WTC11 (cell line): ENCODE results near the gene CERCAM. TPM values are rescaled to one million over a fixed set of nuclear protein-coding genes. Genes with fewer than 3 reads are reported as not detected.

Experiments
- ATAC-seq: fragments of 200-7000 bp; cut with Tn5 transposase; 2 replicates; pipeline ENCODE4 v1.10.0; 2021; ENCODE audit warnings: mild to moderate bottlenecking, moderate library complexity
- CTCF ChIA-PET: fragments of 300-600 bp; sonication (Branson Sonifier 250); formaldehyde crosslinking; loops from one replicate; lab custom pipeline; 2021; ENCODE audit warnings: antibody characterized with exemption; lab: Charles Lee
- POLR2A ChIA-PET: fragments of 350-600 bp; sonication (Branson Sonifier 250); formaldehyde crosslinking; loops from one replicate; lab custom pipeline; 2021; ENCODE audit warnings: antibody characterized with exemption; lab: Charles Lee
- DNase-seq: peaks from one replicate; pipeline ENCODE4 v3.0.0; 2021; ENCODE audit warnings: low spot score
- H3K27ac Mint-ChIP-seq: 2 replicates; pipeline ENCODE4 v1.8.0; 2021; ENCODE audit warnings: mixed read lengths
- H3K27me3 Mint-ChIP-seq: 2 replicates; pipeline ENCODE4 v1.8.0; 2021; ENCODE audit warnings: low read depth, mild to moderate bottlenecking, moderate library complexity, mixed read lengths
- H3K36me3 Mint-ChIP-seq: 2 replicates; pipeline ENCODE4 v1.8.0; 2021; ENCODE audit warnings: mixed read lengths
- H3K4me1 Mint-ChIP-seq: 2 replicates; pipeline ENCODE4 v1.8.0; 2022; ENCODE audit warnings: mixed read lengths
- H3K4me3 Mint-ChIP-seq: 2 replicates; pipeline ENCODE4 v1.8.0; 2021; ENCODE audit warnings: mild to moderate bottlenecking, moderate library complexity, mixed read lengths
- H3K9me3 Mint-ChIP-seq: 2 replicates; pipeline ENCODE4 v1.8.0; 2021; ENCODE audit warnings: mixed read lengths
- ELF4 ChIP-seq: sonication (generic); formaldehyde crosslinking; IDR thresholded peaks from 2 replicates; pipeline ENCODE4 v1.8.1; 2022; ENCODE audit warnings: low read depth, mild to moderate bottlenecking, moderate library complexity, missing genetic modification reagents
- ESRRA ChIP-seq: sonication (generic); formaldehyde crosslinking; IDR thresholded peaks from 2 replicates; pipeline ENCODE4 v1.8.1; 2022; ENCODE audit warnings: mild to moderate bottlenecking, missing genetic modification reagents, borderline replicate concordance
- FOXK1 ChIP-seq: sonication (generic); formaldehyde crosslinking; IDR thresholded peaks from 2 replicates; pipeline ENCODE4 v1.8.0; 2022; ENCODE audit warnings: mild to moderate bottlenecking, moderate library complexity, missing genetic modification reagents
- FOXP1 ChIP-seq: sonication (generic); formaldehyde crosslinking; IDR thresholded peaks from 2 replicates; pipeline ENCODE4 v1.8.0; 2022; ENCODE audit warnings: missing genetic modification reagents, mild to moderate bottlenecking, moderate library complexity, borderline replicate concordance
- JAZF1 ChIP-seq: fragments of 250-450 bp; sonication (Bioruptor Pico); IDR thresholded peaks from 2 replicates; pipeline ENCODE4 v1.9.0; 2021; ENCODE audit warnings: moderate library complexity, mild to moderate bottlenecking, inconsistent platforms
- NR1H2 ChIP-seq: sonication (generic); formaldehyde crosslinking; IDR thresholded peaks from 2 replicates; pipeline ENCODE4 v1.9.0; 2021; ENCODE audit warnings: mild to moderate bottlenecking, moderate library complexity, missing genetic modification reagents
- TEAD1 ChIP-seq: sonication (generic); formaldehyde crosslinking; IDR thresholded peaks from 2 replicates; pipeline ENCODE4 v1.8.0; 2022; ENCODE audit warnings: mild to moderate bottlenecking, missing genetic modification reagents
- ZNF416 ChIP-seq: fragments of 250-450 bp; sonication (Bioruptor Pico); IDR thresholded peaks from 2 replicates; pipeline ENCODE4 v1.9.0; 2021; ENCODE audit warnings: mild to moderate bottlenecking, inconsistent platforms
- total RNA-seq: library from RNA; stranded (reverse); gene quantifications from 3 replicates; pipeline ENCODE4 v1.2.3, GENCODE V29; 2021
- TF ChIP-seq, protein P1 (sequence below): sonication (generic); formaldehyde crosslinking; IDR thresholded peaks from 2 replicates; pipeline ENCODE4 v1.8.0; 2023; ENCODE audit warnings: mild to moderate bottlenecking, missing genetic modification reagents
- TF ChIP-seq, protein P2 (sequence below): sonication (generic); formaldehyde crosslinking; IDR thresholded peaks from 2 replicates; pipeline ENCODE4 v1.8.0; 2022; ENCODE audit warnings: mild to moderate bottlenecking, missing genetic modification reagents
- TF ChIP-seq, protein P3 (sequence below): sonication (generic); formaldehyde crosslinking; IDR thresholded peaks from 2 replicates; pipeline ENCODE4 v1.8.1; 2022; ENCODE audit warnings: mild to moderate bottlenecking, missing genetic modification reagents, moderate library complexity, borderline replicate concordance
- TF ChIP-seq, protein P4 (sequence below): sonication (generic); formaldehyde crosslinking; IDR thresholded peaks from 2 replicates; pipeline ENCODE4 v1.8.1; 2023; ENCODE audit warnings: mild to moderate bottlenecking, missing genetic modification reagents, moderate library complexity
- TF ChIP-seq, protein P5 (sequence below): sonication (generic); formaldehyde crosslinking; IDR thresholded peaks from 2 replicates; pipeline ENCODE4 v1.8.0; 2022; ENCODE audit warnings: missing genetic modification reagents
- TF ChIP-seq, protein P6 (sequence below): fragments of 250-450 bp; sonication (Bioruptor Pico); IDR thresholded peaks from 2 replicates; pipeline ENCODE4 v1.9.0; 2021; ENCODE audit warnings: mild to moderate bottlenecking
- TF ChIP-seq, protein P7 (sequence below): fragments of 250-450 bp; sonication (Bioruptor Pico); IDR thresholded peaks from 2 replicates; pipeline ENCODE4 v1.9.0; 2021; ENCODE audit warnings: mild to moderate bottlenecking
- TF ChIP-seq, protein P8 (sequence below): sonication (generic); formaldehyde crosslinking; IDR thresholded peaks from 2 replicates; pipeline ENCODE4 v1.8.1; 2022; ENCODE audit warnings: low read depth, missing genetic modification reagents, borderline replicate concordance
- TF ChIP-seq, protein P9 (sequence below): fragments of 250-450 bp; sonication (Bioruptor Pico); IDR thresholded peaks from 2 replicates; pipeline ENCODE4 v1.9.0; 2021; ENCODE audit warnings: moderate library complexity, mild to moderate bottlenecking, inconsistent platforms, borderline replicate concordance

CERCAM gene
- total RNA-seq, 1 experiment from 2014 or later, result 15.2 TPM

DNA sequence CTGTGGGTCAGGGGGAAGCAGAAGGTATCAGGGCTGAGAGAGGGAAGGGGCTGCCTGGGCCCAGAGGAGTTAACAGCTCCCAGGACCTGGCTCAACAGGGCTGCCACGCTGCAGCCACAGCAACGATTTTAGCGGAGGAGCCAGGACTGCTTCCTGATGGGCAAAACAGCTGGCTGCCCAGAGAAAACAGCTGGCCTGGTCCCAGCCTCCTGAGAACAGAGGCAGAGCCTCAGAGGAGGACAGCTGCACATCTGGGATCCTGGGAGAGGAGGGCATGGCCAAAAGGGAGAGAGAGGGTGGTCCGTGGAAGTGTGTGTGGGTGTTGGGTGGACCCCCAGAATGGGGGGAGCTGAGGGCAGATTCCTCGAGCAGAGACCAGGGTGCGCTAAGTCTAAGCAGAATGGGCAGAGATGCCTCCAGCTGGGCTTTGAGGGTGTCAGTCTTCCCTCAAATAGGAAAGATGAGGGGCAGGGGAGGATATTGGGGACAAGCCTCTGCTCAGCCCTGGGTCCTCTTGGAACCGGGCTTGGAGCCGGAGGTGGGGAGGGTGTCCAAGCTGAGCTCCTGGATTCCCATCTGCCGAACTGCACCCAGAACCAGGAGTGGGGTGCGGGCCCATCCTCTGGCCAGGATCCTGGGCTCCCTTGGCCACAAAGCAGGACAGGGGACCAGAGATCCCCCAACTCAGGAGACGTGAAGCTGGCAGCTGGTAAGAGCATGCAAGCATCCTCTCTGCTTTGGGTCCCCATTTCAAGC is 9.1 kb upstream of the CERCAM start:
- ATAC-seq (no peak), DNase-seq (no peak)
- H3K27ac Mint-ChIP-seq, result no peak overlapping the region
- H3K36me3 Mint-ChIP-seq, result no peaks in the 10 kb centered on the region
- H3K4me3 Mint-ChIP-seq, result no peak overlapping the region
- peaks cover 44% of the 10 kb centered on the region for H3K4me1 Mint-ChIP-seq
- TF ChIP-seq, protein P1, sequence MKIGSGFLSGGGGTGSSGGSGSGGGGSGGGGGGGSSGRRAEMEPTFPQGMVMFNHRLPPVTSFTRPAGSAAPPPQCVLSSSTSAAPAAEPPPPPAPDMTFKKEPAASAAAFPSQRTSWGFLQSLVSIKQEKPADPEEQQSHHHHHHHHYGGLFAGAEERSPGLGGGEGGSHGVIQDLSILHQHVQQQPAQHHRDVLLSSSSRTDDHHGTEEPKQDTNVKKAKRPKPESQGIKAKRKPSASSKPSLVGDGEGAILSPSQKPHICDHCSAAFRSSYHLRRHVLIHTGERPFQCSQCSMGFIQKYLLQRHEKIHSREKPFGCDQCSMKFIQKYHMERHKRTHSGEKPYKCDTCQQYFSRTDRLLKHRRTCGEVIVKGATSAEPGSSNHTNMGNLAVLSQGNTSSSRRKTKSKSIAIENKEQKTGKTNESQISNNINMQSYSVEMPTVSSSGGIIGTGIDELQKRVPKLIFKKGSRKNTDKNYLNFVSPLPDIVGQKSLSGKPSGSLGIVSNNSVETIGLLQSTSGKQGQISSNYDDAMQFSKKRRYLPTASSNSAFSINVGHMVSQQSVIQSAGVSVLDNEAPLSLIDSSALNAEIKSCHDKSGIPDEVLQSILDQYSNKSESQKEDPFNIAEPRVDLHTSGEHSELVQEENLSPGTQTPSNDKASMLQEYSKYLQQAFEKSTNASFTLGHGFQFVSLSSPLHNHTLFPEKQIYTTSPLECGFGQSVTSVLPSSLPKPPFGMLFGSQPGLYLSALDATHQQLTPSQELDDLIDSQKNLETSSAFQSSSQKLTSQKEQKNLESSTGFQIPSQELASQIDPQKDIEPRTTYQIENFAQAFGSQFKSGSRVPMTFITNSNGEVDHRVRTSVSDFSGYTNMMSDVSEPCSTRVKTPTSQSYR (CRISPR knock-in tag), result no peak
- TF ChIP-seq, protein P2, sequence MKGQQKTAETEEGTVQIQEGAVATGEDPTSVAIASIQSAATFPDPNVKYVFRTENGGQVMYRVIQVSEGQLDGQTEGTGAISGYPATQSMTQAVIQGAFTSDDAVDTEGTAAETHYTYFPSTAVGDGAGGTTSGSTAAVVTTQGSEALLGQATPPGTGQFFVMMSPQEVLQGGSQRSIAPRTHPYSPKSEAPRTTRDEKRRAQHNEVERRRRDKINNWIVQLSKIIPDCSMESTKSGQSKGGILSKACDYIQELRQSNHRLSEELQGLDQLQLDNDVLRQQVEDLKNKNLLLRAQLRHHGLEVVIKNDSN (CRISPR knock-in tag), result no peak
- TF ChIP-seq, protein P3, sequence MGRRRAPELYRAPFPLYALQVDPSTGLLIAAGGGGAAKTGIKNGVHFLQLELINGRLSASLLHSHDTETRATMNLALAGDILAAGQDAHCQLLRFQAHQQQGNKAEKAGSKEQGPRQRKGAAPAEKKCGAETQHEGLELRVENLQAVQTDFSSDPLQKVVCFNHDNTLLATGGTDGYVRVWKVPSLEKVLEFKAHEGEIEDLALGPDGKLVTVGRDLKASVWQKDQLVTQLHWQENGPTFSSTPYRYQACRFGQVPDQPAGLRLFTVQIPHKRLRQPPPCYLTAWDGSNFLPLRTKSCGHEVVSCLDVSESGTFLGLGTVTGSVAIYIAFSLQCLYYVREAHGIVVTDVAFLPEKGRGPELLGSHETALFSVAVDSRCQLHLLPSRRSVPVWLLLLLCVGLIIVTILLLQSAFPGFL (CRISPR knock-in tag), result no peak
- TF ChIP-seq JAZF1 (CRISPR knock-in tag) (no peak), ZNF416 (CRISPR knock-in tag) (no peak), FOXK1 (no peak), ESRRA (CRISPR knock-in tag) (no peak), ELF4 (CRISPR knock-in tag) (no peak), NR1H2 (no peak), FOXP1 (CRISPR knock-in tag) (no peak), TEAD1 (no peak)
- TF ChIP-seq, protein P4, sequence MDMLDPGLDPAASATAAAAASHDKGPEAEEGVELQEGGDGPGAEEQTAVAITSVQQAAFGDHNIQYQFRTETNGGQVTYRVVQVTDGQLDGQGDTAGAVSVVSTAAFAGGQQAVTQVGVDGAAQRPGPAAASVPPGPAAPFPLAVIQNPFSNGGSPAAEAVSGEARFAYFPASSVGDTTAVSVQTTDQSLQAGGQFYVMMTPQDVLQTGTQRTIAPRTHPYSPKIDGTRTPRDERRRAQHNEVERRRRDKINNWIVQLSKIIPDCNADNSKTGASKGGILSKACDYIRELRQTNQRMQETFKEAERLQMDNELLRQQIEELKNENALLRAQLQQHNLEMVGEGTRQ (CRISPR knock-in tag), result no peak
- TF ChIP-seq, protein P5, sequence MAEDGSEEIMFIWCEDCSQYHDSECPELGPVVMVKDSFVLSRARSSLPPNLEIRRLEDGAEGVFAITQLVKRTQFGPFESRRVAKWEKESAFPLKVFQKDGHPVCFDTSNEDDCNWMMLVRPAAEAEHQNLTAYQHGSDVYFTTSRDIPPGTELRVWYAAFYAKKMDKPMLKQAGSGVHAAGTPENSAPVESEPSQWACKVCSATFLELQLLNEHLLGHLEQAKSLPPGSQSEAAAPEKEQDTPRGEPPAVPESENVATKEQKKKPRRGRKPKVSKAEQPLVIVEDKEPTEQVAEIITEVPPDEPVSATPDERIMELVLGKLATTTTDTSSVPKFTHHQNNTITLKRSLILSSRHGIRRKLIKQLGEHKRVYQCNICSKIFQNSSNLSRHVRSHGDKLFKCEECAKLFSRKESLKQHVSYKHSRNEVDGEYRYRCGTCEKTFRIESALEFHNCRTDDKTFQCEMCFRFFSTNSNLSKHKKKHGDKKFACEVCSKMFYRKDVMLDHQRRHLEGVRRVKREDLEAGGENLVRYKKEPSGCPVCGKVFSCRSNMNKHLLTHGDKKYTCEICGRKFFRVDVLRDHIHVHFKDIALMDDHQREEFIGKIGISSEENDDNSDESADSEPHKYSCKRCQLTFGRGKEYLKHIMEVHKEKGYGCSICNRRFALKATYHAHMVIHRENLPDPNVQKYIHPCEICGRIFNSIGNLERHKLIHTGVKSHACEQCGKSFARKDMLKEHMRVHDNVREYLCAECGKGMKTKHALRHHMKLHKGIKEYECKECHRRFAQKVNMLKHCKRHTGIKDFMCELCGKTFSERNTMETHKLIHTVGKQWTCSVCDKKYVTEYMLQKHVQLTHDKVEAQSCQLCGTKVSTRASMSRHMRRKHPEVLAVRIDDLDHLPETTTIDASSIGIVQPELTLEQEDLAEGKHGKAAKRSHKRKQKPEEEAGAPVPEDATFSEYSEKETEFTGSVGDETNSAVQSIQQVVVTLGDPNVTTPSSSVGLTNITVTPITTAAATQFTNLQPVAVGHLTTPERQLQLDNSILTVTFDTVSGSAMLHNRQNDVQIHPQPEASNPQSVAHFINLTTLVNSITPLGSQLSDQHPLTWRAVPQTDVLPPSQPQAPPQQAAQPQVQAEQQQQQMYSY, result no peak
- TF ChIP-seq, protein P6, sequence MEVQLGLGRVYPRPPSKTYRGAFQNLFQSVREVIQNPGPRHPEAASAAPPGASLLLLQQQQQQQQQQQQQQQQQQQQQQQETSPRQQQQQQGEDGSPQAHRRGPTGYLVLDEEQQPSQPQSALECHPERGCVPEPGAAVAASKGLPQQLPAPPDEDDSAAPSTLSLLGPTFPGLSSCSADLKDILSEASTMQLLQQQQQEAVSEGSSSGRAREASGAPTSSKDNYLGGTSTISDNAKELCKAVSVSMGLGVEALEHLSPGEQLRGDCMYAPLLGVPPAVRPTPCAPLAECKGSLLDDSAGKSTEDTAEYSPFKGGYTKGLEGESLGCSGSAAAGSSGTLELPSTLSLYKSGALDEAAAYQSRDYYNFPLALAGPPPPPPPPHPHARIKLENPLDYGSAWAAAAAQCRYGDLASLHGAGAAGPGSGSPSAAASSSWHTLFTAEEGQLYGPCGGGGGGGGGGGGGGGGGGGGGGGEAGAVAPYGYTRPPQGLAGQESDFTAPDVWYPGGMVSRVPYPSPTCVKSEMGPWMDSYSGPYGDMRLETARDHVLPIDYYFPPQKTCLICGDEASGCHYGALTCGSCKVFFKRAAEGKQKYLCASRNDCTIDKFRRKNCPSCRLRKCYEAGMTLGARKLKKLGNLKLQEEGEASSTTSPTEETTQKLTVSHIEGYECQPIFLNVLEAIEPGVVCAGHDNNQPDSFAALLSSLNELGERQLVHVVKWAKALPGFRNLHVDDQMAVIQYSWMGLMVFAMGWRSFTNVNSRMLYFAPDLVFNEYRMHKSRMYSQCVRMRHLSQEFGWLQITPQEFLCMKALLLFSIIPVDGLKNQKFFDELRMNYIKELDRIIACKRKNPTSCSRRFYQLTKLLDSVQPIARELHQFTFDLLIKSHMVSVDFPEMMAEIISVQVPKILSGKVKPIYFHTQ, result no peak
- TF ChIP-seq, protein P7, sequence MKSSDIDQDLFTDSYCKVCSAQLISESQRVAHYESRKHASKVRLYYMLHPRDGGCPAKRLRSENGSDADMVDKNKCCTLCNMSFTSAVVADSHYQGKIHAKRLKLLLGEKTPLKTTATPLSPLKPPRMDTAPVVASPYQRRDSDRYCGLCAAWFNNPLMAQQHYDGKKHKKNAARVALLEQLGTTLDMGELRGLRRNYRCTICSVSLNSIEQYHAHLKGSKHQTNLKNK, result no peak
- TF ChIP-seq, protein P8, sequence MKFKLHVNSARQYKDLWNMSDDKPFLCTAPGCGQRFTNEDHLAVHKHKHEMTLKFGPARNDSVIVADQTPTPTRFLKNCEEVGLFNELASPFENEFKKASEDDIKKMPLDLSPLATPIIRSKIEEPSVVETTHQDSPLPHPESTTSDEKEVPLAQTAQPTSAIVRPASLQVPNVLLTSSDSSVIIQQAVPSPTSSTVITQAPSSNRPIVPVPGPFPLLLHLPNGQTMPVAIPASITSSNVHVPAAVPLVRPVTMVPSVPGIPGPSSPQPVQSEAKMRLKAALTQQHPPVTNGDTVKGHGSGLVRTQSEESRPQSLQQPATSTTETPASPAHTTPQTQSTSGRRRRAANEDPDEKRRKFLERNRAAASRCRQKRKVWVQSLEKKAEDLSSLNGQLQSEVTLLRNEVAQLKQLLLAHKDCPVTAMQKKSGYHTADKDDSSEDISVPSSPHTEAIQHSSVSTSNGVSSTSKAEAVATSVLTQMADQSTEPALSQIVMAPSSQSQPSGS, result no peak
- TF ChIP-seq, protein P9, sequence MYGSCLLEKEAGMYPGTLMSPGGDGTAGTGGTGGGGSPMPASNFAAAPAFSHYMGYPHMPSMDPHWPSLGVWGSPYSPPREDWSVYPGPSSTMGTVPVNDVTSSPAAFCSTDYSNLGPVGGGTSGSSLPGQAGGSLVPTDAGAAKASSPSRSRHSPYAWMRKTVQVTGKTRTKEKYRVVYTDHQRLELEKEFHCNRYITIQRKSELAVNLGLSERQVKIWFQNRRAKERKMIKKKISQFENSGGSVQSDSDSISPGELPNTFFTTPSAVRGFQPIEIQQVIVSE (CRISPR knock-in tag), result no peak
- CTCF ChIA-PET, result interaction anchor here (0.6 to 7.7 kb wide), 22 partner anchors 9 to 156 kb away, joined by 3 to 248 read pairs (median 4); partner anchors contain the start of genes CERCAM, GOLGA2, SLC27A4 and SWI5
- H3K27me3 Mint-ChIP-seq, result peaks cover 90% of the 10 kb centered on the region
- no peaks in the 10 kb centered on the region for H3K9me3 Mint-ChIP-seq
- POLR2A ChIA-PET, result interaction anchor here (0.8 to 2.0 kb wide), 3 partner anchors 9 to 50 kb away, joined by 3 to 7 read pairs (median 3); partner anchors contain the start of gene CERCAM
